SK-N-SH (cell line): ENCODE data around the gene RALA.

Experiments used
- FOXJ3 ChIP-seq: sonication (generic); formaldehyde crosslinking; IDR thresholded peaks from 2 replicates; pipeline ENCODE4 v1.5.1; 2020; ENCODE audit warnings: mild to moderate bottlenecking, missing genetic modification reagents
- JUND ChIP-seq: IDR thresholded peaks from 2 replicates; pipeline ENCODE4 v1.4.0; 2012
- MXI1 ChIP-seq: IDR thresholded peaks from 2 replicates; pipeline ENCODE4 v1.6.1; 2012; ENCODE audit warnings: mild to moderate bottlenecking, low read depth, low read length, improper control_type of control experiment
- RAD21 ChIP-seq: IDR thresholded peaks from 2 replicates; pipeline ENCODE4 v1.6.1; 2012; ENCODE audit warnings: mild to moderate bottlenecking, low read length
- RCOR1 ChIP-seq: fragments of 150-350 bp; IDR thresholded peaks from 2 replicates; pipeline ENCODE4 v1.6.1; 2017; ENCODE audit warnings: antibody characterized with exemption, low read length
- RXRA ChIP-seq: IDR thresholded peaks from 2 replicates; pipeline ENCODE4 v1.4.0; 2012; ENCODE audit warnings: low read depth, mild to moderate bottlenecking, borderline replicate concordance
- TAF1 ChIP-seq: IDR thresholded peaks from 2 replicates; pipeline ENCODE4 v1.6.1; 2012; ENCODE audit warnings: low read depth, mild to moderate bottlenecking, low read length, moderate library complexity, borderline replicate concordance
- TF ChIP-seq, protein P1 (sequence below): fragments of 200-600 bp; sonication (generic); IDR thresholded peaks from 2 replicates; pipeline ENCODE4 v1.6.1; 2017; ENCODE audit warnings: antibody characterized with exemption, mild to moderate bottlenecking, moderate library complexity
- TF ChIP-seq, protein P2 (sequence below): fragments of 150-350 bp; IDR thresholded peaks from 2 replicates; pipeline ENCODE4 v1.6.1; 2017; ENCODE audit warnings: antibody characterized with exemption, low read length, low read depth, borderline replicate concordance
- TF ChIP-seq, protein P3 (sequence below): IDR thresholded peaks from 2 replicates; pipeline ENCODE4 v1.4.0; 2012; ENCODE audit warnings: low read depth

DNA sequence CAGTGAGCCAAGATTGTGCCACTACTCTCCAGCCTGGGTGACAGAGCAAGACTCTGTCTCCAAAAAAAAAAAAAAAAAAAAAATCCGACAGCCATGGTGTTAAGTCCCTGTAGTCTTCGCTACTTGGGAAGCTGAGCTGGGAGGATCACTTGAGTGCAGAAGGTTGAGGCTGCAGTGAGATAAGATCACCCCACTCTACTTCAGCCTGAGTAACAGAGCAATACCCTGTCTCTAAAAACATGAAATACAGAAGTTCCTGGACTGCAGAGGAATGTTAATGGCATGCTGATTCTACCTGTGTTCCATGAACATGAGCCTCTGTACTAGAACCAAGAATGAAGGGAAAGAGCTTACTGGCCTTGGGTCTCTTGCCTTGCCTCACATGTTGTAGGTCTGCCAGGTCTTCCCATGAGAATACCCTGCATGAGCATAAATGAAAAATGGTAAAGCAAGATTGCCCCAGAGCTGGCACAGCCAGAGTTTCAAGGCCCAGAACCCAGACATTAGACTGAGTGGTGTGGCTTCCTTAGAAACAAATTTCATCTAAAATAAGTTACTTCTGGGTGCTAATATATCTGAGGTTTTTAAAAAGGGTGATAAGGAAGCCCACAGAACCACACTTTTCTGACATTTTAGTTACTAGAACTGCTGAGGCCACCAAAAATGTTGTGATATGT lies 48.6 kb upstream of the RALA start:
- TF ChIP-seq TAF1, result no peak
- TF ChIP-seq, protein P1, sequence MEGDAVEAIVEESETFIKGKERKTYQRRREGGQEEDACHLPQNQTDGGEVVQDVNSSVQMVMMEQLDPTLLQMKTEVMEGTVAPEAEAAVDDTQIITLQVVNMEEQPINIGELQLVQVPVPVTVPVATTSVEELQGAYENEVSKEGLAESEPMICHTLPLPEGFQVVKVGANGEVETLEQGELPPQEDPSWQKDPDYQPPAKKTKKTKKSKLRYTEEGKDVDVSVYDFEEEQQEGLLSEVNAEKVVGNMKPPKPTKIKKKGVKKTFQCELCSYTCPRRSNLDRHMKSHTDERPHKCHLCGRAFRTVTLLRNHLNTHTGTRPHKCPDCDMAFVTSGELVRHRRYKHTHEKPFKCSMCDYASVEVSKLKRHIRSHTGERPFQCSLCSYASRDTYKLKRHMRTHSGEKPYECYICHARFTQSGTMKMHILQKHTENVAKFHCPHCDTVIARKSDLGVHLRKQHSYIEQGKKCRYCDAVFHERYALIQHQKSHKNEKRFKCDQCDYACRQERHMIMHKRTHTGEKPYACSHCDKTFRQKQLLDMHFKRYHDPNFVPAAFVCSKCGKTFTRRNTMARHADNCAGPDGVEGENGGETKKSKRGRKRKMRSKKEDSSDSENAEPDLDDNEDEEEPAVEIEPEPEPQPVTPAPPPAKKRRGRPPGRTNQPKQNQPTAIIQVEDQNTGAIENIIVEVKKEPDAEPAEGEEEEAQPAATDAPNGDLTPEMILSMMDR, result no peak
- no peak for TF ChIP-seq FOXJ3
- TF ChIP-seq RAD21, result no peak
- TF ChIP-seq, protein P2, sequence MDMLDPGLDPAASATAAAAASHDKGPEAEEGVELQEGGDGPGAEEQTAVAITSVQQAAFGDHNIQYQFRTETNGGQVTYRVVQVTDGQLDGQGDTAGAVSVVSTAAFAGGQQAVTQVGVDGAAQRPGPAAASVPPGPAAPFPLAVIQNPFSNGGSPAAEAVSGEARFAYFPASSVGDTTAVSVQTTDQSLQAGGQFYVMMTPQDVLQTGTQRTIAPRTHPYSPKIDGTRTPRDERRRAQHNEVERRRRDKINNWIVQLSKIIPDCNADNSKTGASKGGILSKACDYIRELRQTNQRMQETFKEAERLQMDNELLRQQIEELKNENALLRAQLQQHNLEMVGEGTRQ, result no peak
- TF ChIP-seq RCOR1, result no peak
- TF ChIP-seq, protein P3, sequence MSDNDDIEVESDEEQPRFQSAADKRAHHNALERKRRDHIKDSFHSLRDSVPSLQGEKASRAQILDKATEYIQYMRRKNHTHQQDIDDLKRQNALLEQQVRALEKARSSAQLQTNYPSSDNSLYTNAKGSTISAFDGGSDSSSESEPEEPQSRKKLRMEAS, result no peak
- TF ChIP-seq MXI1, result no peak
- no peak for TF ChIP-seq JUND
- no peak for TF ChIP-seq RXRA
